Measurements from ENCODE around the gene ZNF705A. TPM values are rescaled to one million over a fixed set of nuclear protein-coding genes. Genes with fewer than 3 reads are reported as not detected.
"Not testable (repeated sequence)": the region's sequence is repeated elsewhere in the genome, so short reads cannot be mapped to it uniquely, and the experiment has no call there.

ZNF705A gene
- total RNA-seq, 1 experiment from 2014 or later, result not detected

DNA sequence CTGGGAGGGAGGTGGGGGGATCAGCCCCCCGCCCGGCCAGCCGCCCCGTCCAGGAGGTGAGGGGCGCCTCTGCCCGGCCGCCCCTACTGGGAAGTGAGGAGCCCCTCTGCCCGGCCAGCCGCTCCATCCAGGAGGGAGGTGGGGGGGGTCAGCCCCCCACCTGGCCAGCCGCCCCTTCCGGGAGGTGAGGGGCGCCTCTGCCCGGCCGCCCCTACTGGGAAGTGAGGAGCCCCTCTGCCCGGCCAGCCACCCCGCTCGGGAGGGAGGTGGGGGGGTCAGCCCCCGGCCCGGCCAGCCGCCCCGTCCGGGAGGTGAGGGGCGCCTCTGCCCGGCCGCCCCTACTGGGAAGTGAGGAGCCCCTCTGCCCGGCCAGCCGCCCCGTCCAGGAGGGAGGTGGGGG is 27.4 kb downstream of the ZNF705A start:
- intact Hi-C loops (cut with micrococcal nuclease), result loop anchor here (5.0 kb wide), 1 partner anchor 77 kb away; no protein-coding TSS in a partner anchor
- H3K4me2 ChIP-seq (ENCODE audit: low read length); H2AFZ ChIP-seq (ENCODE audit: low read depth, low read length, poor library complexity, severe bottlenecking); BruUV-seq (replicated peaks); H3K9ac ChIP-seq (ENCODE audit: low read length); H3K27ac ChIP-seq (ENCODE audit: low read depth, low read length); CTCF ChIA-PET; DNase-seq (ENCODE audit: low read depth, low spot score); H3K9me2 ChIP-seq (ENCODE audit: insufficient read depth); POLR2A ChIA-PET; H3K9me3 ChIP-seq (ENCODE audit: control insufficient read depth in 1 of 2, insufficient read depth in 1 of 2, low read depth in 1 of 2, low read length in 2 of 2); H4K20me1 ChIP-seq (ENCODE audit: insufficient read depth); H3K36me3 ChIP-seq (ENCODE audit: control insufficient read depth in 1 of 2, insufficient read depth in 2 of 2, low read length in 2 of 2); H3K4me3 ChIP-seq (replicated peaks in 1 of 2; ENCODE audit: low read depth in 1 of 2, low read length in 2 of 2); H3K4me1 ChIP-seq (ENCODE audit: control insufficient read depth in 1 of 2, insufficient read depth in 2 of 2, low read length in 2 of 2); RAD21 ChIA-PET (ENCODE audit: low non-redundant PET in 1 of 2, low total read pairs in 2 of 2, uncharacterized antibody in 2 of 2, unreplicated experiment in 2 of 2); H3K27me3 ChIP-seq (ENCODE audit: insufficient read depth, low read length); ATAC-seq; H3K79me2 ChIP-seq (ENCODE audit: insufficient read depth, low read length): not testable (repeated sequence)

DNA sequence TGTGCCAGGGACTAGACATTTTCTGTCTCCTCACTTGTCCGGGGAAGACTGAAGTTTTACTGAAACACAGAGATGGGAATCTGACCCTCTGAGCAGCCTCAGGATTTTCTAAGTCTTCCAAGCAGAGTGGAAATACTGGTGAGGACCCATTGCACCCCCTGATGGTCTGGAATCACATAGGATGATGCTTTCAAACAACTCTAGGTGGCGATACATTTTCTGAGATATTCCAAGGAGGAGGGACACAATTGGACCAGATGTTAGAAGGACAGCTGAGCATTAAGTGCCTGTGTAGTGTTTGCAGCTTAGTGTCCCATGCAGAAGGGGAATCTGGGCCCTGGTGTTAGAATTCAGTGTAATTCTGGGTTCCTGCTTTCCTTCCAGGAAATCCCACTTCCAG is 31.3 kb downstream of the ZNF705A start:
- DNase-seq (ENCODE audit: low read depth, low spot score); intact Hi-C loops (cut with micrococcal nuclease); H3K4me1 ChIP-seq (ENCODE audit: control insufficient read depth in 1 of 2, insufficient read depth in 2 of 2, low read length in 2 of 2); H2AFZ ChIP-seq (ENCODE audit: low read depth, low read length, poor library complexity, severe bottlenecking); BruUV-seq (replicated peaks); H4K20me1 ChIP-seq (ENCODE audit: insufficient read depth); RAD21 ChIA-PET (ENCODE audit: low non-redundant PET in 1 of 2, low total read pairs in 2 of 2, uncharacterized antibody in 2 of 2, unreplicated experiment in 2 of 2); H3K27me3 ChIP-seq (ENCODE audit: insufficient read depth, low read length); POLR2A ChIA-PET; H3K9ac ChIP-seq (ENCODE audit: low read length); H3K27ac ChIP-seq (ENCODE audit: low read depth, low read length); H3K9me2 ChIP-seq (ENCODE audit: insufficient read depth); H3K4me3 ChIP-seq (replicated peaks in 1 of 2; ENCODE audit: low read depth in 1 of 2, low read length in 2 of 2); H3K79me2 ChIP-seq (ENCODE audit: insufficient read depth, low read length); H3K4me2 ChIP-seq (ENCODE audit: low read length); H3K9me3 ChIP-seq (ENCODE audit: control insufficient read depth in 1 of 2, insufficient read depth in 1 of 2, low read depth in 1 of 2, low read length in 2 of 2); CTCF ChIA-PET; H3K36me3 ChIP-seq (ENCODE audit: control insufficient read depth in 1 of 2, insufficient read depth in 2 of 2, low read length in 2 of 2); ATAC-seq: not testable (repeated sequence)
- TF ChIP-seq, protein P1, sequence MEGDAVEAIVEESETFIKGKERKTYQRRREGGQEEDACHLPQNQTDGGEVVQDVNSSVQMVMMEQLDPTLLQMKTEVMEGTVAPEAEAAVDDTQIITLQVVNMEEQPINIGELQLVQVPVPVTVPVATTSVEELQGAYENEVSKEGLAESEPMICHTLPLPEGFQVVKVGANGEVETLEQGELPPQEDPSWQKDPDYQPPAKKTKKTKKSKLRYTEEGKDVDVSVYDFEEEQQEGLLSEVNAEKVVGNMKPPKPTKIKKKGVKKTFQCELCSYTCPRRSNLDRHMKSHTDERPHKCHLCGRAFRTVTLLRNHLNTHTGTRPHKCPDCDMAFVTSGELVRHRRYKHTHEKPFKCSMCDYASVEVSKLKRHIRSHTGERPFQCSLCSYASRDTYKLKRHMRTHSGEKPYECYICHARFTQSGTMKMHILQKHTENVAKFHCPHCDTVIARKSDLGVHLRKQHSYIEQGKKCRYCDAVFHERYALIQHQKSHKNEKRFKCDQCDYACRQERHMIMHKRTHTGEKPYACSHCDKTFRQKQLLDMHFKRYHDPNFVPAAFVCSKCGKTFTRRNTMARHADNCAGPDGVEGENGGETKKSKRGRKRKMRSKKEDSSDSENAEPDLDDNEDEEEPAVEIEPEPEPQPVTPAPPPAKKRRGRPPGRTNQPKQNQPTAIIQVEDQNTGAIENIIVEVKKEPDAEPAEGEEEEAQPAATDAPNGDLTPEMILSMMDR (IDR thresholded peaks at IDR 0.05 in 2 of 3, conservative IDR thresholded peaks at IDR 0.05 in 1 of 3; ENCODE audit: borderline replicate concordance in 1 of 3, insufficient read depth in 1 of 3, low read depth in 2 of 3, low read length in 2 of 3), result peak in 2 of 3 experiments; percentile 13 to 56; a peak in 1 of 6 replicates

Measured in HCT116 (cell line).